GM12873 (cell line): Measurements from ENCODE around the gene POLR2E.

Experiments
- CTCF ChIP-seq: IDR thresholded peaks from 2 replicates; pipeline ENCODE4 v1.5.1; 2012; ENCODE audit warnings: low read depth, mild to moderate bottlenecking, moderate library complexity, low read length, control low read depth; ENCODE audit not compliant: insufficient read depth; ENCODE audit errors: missing control alignments

The POLR2E gene

GRCh38 chr19:1087813-1088415 lies 7.3 kb downstream of the POLR2E start:
- peak; percentile 35 for TF ChIP-seq CTCF

DNA sequence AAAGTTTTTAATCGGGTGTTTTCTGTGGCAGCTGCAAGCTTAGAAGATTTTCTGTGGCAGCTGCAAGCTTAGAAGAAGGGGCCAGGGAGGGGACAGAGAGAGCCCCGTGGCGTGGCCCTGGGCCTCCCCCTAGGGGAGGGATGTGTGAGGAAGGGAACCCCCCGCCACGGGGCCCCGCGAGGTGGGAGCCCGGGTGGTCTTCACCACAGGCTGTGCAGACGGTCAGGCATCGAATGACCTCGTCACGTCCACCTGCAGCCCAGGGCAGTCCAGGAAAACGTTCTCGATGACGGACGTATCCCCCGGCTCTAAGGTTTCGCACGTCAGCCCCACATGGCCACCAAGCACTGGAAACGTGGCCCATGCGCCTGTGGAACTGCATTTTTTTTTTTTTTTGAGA lies 8.6 kb downstream of the POLR2E start:
- TF ChIP-seq CTCF: no peak

GRCh38 chr19:1085676-1086442 lies 9.3 kb downstream of the POLR2E start:
- TF ChIP-seq CTCF: no peak

- TF ChIP-seq CTCF: no peak
Observed at GRCh38 chr19:1085053-1085658, 10.0 kb downstream of the POLR2E start.

DNA sequence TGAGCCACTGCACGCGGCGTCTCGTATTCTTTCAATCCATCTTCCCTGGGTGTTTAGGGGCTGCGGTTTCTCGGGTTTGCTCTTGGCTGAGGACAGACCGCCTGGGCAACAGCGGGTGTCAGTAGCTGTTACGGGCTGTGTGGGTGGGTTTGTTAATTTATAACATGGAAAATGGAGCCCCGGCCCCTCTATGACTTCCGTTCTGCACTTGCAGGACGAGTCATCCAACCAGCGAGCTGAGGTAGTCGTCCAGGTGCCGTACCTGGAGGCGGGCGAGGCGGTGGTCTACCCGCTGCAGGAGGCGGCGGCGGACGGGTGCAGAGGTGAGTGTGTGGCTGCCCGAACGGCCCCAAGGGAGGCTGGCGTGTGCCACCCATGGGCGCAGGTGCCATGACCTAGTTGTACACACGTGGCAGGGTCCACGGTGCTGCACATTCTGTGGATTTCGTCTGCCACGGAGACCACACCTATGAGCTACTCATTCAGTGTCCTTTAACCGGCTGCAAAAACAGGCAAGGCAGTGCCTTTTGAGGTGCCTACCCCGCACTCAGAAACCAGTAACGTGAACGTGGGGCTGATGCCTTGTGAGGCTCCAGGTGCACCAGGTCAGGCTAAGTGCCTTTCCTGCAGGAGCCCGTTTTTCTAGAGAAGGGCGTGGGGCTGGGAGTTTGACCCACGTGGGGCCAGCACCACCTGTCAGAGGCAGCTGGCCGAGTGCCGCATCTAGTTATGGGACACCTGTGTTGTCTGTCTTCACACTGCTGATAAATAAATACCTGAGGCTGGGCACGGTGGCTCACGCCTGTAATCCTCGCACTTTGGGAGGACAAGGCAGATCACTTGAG lies 10.9 kb downstream of the POLR2E start:
- TF ChIP-seq CTCF: no peak

- no peak for TF ChIP-seq CTCF
Observed at GRCh38 chr19:1082928-1083816, 12.0 kb downstream of the POLR2E start.
